ENCODE results near the gene FIG4.

GRCh38 chr6:109840034-109840433, 148.9 kb downstream of the FIG4 start:
- TF ChIP-seq POLR2A (IDR thresholded peaks at IDR 0.05; ENCODE audit: low read depth), result no peak
- TF ChIP-seq CTCF (IDR thresholded peaks at IDR 0.05), result no peak
